ENCODE measurements around the gene ZCCHC4. TPM values are rescaled to one million over a fixed set of nuclear protein-coding genes. Genes with fewer than 3 reads are reported as not detected.

The ZCCHC4 gene
- total and polyA plus RNA-seq, 2 of the 8 experiments (the other 6 are each of a cell fraction or from before 2014, with no cell fraction given) = 9.8 to 12.5 TPM

DNA sequence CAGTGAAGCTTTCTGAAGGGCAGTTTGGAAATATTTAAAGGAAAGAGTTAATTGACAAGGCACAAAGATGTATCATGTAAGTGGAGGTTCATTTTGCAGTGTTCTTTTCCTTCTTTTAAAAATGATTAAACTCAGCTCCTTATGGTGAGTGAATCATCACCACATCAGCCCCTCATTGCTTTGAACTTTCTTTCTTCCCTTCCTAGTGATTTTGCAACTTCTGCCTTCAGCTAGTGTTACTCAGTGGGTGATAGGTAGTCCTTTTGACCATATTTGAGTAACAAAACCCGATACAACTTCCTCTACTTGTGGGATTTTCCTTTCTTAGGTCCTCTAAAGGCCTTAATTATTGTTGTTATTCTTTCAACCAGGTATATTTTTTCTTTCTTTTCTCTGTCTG lies 8.2 kb downstream of the ZCCHC4 start:
- H3K4me3 ChIP-seq (ENCODE audit: extremely low read depth in 1 of 4, insufficient read depth in 2 of 4, low read depth in 3 of 4, low read length in 4 of 4) = no peak overlapping the region
- FAIRE-seq (no peak), DNase-seq (ENCODE audit: low read depth in 1 of 2, low spot score in 2 of 2) (no peak)
- no peaks in the 10 kb centered on the region for H3K79me1 ChIP-seq (ENCODE audit: low read depth, low read length)
- no peak overlapping the region for H2BK5ac ChIP-seq (ENCODE audit: low read depth, low read length)
- H2BK120ac ChIP-seq (replicated peaks; ENCODE audit: low read depth, low read length) = no peak overlapping the region
- no peak overlapping the region for H4K8ac ChIP-seq (ENCODE audit: extremely low read depth, insufficient read depth, low read length)
- no peak overlapping the region for H3K9ac ChIP-seq (replicated peaks in 1 of 4; ENCODE audit: extremely low read depth in 1 of 4, low read depth in 3 of 4, low read length in 3 of 4)
- WGBS, 2 experiments (ENCODE audit: extremely low coverage in 1 of 2, insufficient coverage in 1 of 2, insufficient read length in 1 of 2, insufficient replicate concordance in 2 of 2, low coverage in 1 of 2, low lambda C conversion rate in 2 of 2, missing lambda C conversion rate in 1 of 2) = 83% methylated on average over 1 of the region's 1 CpG; no CpG with 5 or more reads in 1 of the 2 experiments
- no peaks in the 10 kb centered on the region for H3K27me3 ChIP-seq (replicated peaks in 1 of 4; ENCODE audit: control insufficient read depth in 3 of 4, extremely low read depth in 1 of 4, insufficient read depth in 3 of 4, low read length in 3 of 4)
- H3K18ac ChIP-seq (ENCODE audit: extremely low read depth, low read length) = no peak overlapping the region
- no peak overlapping the region; a peak in 1 of 4 replicates for H3K4me2 ChIP-seq (ENCODE audit: insufficient read depth in 1 of 2, low read depth in 2 of 2, low read length in 2 of 2)
- no peak overlapping the region for H3K27ac ChIP-seq (ENCODE audit: low read depth, low read length)
- H3K14ac ChIP-seq (ENCODE audit: insufficient read length) = no peak overlapping the region
- no peak overlapping the region for H2AFZ ChIP-seq (ENCODE audit: low read length)
- H3K56ac ChIP-seq (replicated peaks; ENCODE audit: insufficient read length, low read depth, low read length) = no peak overlapping the region
- H2BK15ac ChIP-seq (ENCODE audit: low read length) = no peak overlapping the region
- ChIA-PET POLR2A (ENCODE audit: partially characterized antibody) (interaction anchor here (1.2 to 1.4 kb wide), 2 partner anchors 8 to 56 kb away, joined by 3 to 4 read pairs; partner anchors contain the start of genes ANAPC4 and ZCCHC4), CTCF (ENCODE audit: partially characterized antibody) (interaction anchor here (0.7 to 2.4 kb wide), 2 partner anchors 9 to 681 kb away, joined by 3 to 13 read pairs; partner anchors contain the start of gene ZCCHC4)
- no peak overlapping the region for H2BK12ac ChIP-seq (ENCODE audit: low read depth, low read length)
- no peak overlapping the region for H3K4ac ChIP-seq (replicated peaks; ENCODE audit: insufficient read length, low read depth, low read length)
- H2BK20ac ChIP-seq (ENCODE audit: low read length) = no peak overlapping the region
- no peak overlapping the region for H3K23ac ChIP-seq (ENCODE audit: insufficient read length)
- no peaks in the 10 kb centered on the region for H3K4me1 ChIP-seq (replicated peaks in 1 of 4; ENCODE audit: control insufficient read depth in 3 of 4, insufficient read depth in 4 of 4, low read length in 3 of 4)
- H3K23me2 ChIP-seq (ENCODE audit: low read depth, low read length) = no peaks in the 10 kb centered on the region
- no peak overlapping the region for H2AK5ac ChIP-seq (ENCODE audit: low read depth, low read length)
- no peaks in the 10 kb centered on the region for H3K79me2 ChIP-seq (ENCODE audit: control insufficient read depth in 1 of 2, insufficient read depth in 2 of 2, low read length in 2 of 2)
- H4K5ac ChIP-seq (ENCODE audit: insufficient read length, low read depth, low read length) = no peak overlapping the region
- H3K9me3 ChIP-seq (ENCODE audit: insufficient read depth in 2 of 2, low read depth in 1 of 2, low read length in 1 of 2) = no peaks in the 10 kb centered on the region
- H3K36me3 ChIP-seq (ENCODE audit: control insufficient read depth in 2 of 4, insufficient read depth in 4 of 4, low read length in 3 of 4) = no peaks in the 10 kb centered on the region; a peak in 2 of 8 replicates
- no peak overlapping the region for H4K91ac ChIP-seq (replicated peaks; ENCODE audit: insufficient read length, low read length)
- no peaks in the 10 kb centered on the region for H4K20me1 ChIP-seq (replicated peaks in 1 of 2; ENCODE audit: control insufficient read depth in 1 of 2, insufficient read depth in 2 of 2, low read length in 2 of 2)
- TF ChIP-seq FOSL1 (IDR thresholded peaks at IDR 0.05; ENCODE audit: insufficient read depth, low read depth, low read length) = no peak
- no peak for TF ChIP-seq TCF12 (IDR thresholded peaks at IDR 0.05; ENCODE audit: low read depth, low read length)
- TF ChIP-seq TBP (IDR thresholded peaks at IDR 0.05; ENCODE audit: low read depth, low read length) = no peak
- no peak for TF ChIP-seq RAD21 (IDR thresholded peaks at IDR 0.05 in 1 of 2, conservative IDR thresholded peaks at IDR 0.05 in 1 of 2; ENCODE audit: low read depth in 2 of 2, low read length in 2 of 2)
- TF ChIP-seq PHF8 (conservative IDR thresholded peaks at IDR 0.05; ENCODE audit: low read depth, low read length) = no peak
- no peak for TF ChIP-seq CTBP2 (IDR thresholded peaks at IDR 0.05; ENCODE audit: borderline replicate concordance, insufficient read depth, insufficient read length, low read length)
- TF ChIP-seq CTCF (IDR thresholded peaks at IDR 0.05; ENCODE audit: control extremely low read depth in 1 of 3, insufficient read depth in 1 of 3, low read depth in 1 of 3, low read length in 3 of 3) = no peak
- TF ChIP-seq HDAC6 (IDR thresholded peaks at IDR 0.05; ENCODE audit: low read depth, low read length) = no peak
- TF ChIP-seq, protein P1, sequence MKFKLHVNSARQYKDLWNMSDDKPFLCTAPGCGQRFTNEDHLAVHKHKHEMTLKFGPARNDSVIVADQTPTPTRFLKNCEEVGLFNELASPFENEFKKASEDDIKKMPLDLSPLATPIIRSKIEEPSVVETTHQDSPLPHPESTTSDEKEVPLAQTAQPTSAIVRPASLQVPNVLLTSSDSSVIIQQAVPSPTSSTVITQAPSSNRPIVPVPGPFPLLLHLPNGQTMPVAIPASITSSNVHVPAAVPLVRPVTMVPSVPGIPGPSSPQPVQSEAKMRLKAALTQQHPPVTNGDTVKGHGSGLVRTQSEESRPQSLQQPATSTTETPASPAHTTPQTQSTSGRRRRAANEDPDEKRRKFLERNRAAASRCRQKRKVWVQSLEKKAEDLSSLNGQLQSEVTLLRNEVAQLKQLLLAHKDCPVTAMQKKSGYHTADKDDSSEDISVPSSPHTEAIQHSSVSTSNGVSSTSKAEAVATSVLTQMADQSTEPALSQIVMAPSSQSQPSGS (IDR thresholded peaks at IDR 0.05; ENCODE audit: low read length) = no peak
